Pons (tissue), 1 donor: ENCODE measurements around the gene CTSA.
"Not testable (repeated sequence)": the region's sequence is repeated elsewhere in the genome, so short reads cannot be mapped to it uniquely, and the experiment has no call there.

ENCODE experiments used
- DNase-seq: peaks from one replicate; pipeline ENCODE4 v3.0.0-alpha.2; 2016; ENCODE audit warnings: low spot score

CTSA gene

DNA sequence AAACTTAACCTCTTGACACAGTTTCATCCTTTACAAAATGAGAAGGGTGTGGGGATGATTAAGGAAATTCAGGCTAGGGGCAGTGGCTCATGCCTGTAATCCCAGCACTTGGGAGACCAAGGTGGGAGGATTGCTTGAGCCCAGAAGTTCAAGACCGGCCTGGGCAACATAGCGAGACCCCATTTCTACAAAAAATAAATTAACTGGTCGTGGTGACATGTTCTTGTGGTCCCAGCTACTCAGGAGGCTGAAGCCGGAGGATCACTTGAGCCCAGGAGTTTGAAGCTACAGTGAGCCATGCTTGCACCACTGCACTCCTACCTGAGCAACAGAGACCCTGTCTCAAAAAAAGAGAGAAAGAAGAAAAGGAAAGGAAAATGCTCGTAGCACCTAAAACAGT, 24.7 kb upstream of the CTSA start:
- no peak for DNase-seq

DNA sequence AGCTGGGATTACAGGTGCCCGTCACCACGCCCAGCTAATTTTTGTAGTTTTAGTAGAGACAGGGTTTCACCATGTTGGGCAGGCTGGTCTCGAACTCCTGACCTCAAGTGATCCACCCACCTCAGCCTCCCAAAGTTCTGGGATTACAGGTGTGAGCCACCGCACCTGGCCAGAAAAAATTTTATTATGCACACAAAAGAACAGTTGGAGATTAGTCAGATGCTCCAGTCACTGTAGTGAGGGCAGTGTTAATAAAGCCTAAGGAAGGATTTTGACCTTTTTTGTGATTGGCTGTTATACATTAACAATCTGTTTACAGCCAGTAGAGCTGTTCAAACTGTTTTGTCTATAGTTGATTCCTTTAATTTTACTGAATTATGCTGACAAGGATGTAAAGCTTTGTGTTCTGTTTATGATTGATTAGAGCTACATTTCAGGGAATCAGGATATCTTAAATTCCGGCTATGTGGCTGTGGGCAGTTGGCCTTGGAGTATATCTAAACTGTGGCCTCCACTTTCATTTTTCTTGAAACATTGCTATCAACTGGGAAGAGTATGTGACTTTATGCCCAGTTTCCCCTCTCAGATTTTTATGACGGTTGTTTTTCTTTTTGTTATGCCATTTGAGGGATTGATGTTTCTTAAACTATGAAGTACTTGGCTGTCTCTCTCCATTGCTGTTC, 23.9 kb upstream of the CTSA start:
- DNase-seq, result no peak

DNA sequence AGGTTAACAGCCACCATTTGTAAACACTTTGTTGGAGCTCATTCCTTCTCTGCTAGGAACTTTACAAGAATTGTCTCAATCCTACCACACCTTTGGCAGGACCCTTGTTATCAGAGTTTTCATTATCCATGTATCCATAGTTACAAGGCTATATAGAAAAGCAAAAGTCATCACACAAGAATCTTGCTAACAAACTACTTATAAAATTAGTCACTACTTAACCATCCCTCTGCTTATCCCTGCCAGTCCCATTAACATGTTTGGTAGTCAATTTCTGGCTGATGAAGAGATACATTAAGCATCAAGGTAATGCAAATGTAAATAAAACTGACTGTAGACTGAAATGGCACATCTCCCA, 23.3 kb upstream of the CTSA start:
- DNase-seq, result no peak

DNA sequence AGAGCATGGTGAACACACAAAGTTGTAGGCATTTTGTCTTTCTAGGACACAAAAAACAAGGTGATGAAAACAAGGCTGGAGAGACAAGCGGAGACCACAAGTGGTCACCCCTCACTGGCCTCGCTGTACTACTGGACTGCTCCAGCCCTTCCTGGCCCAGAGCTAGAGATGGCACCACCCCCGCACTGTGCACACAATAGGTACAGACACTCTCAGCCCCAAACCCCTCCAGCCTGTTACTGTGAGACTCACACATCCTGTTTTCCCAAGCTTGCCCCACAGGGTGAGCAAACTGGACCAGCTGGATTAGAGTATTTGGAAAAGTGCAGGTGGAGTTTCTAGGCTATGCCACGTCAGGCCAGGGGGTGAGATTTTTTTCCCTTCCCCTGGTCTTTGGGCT, 18.5 kb upstream of the CTSA start:
- no peak for DNase-seq

DNA sequence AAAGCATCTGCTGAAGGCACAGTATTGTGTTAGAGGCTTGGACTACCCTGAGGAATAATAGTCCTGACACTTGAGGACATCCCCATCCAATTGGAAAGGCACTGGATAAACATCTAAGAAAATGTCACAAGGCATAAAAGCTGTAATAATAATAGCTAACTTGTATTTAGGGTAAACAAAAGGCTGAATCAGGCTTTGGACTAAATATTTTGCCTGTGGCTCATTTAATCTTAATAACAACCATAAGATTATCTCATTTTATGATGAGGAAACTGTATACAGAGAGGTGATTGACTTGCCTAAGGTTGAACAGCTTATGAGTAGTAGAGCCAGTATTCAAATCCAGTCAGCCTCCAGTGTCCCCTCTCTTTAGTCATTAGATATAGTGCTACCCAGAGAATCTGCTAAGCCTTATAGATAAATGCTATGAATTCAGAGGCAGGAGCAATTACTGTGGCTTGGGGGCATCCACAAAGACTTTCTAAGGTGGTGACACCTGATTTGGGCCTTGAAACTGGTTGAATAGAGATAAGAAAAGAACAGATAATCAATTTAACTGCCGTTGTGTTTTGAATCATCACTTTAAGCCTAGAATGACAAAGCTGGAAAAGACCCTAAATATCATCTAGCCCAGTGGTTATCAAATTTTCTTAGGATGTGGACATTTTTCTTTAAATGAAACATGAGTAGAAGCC, 17.6 kb upstream of the CTSA start:
- no peak for DNase-seq

DNA sequence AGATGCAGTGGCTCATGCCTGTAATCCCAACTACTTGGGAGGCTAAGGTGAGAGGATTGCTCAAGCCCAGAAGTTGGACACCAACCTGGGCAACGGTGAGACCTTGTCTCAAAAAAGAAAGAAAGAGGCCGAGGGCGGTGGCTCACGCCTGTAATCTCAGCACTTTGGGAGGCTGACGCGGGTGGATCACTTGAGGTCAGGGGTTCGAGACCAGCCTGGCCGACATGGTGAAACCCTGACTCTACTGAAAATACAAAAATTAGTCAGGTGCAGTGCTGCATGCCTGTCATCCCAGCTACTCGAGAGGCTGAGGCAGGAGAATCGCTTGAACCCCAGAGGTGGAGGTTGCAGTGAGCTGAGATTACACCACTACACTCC, 17.0 kb upstream of the CTSA start:
- DNase-seq, result not testable (repeated sequence)

DNA sequence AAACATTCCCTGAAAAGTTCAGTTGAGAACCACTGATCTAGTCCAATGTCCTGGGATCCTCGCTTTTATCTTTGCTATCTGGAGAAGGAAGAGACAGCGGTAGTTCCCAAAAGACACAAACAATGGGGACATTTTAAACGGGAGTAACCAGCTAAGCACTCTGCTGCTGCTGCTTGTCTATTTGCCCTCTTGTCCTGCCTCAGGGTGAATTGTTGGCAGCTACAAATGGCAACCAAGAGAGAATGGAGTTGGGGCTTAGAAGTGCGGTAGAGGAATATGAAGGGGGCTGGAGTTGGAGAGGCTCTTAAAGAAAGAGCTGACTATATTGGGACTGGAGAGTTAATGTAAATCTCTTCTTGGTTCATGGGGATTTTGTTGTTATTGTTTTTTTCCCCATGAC, 16.6 kb upstream of the CTSA start:
- no peak for DNase-seq

DNA sequence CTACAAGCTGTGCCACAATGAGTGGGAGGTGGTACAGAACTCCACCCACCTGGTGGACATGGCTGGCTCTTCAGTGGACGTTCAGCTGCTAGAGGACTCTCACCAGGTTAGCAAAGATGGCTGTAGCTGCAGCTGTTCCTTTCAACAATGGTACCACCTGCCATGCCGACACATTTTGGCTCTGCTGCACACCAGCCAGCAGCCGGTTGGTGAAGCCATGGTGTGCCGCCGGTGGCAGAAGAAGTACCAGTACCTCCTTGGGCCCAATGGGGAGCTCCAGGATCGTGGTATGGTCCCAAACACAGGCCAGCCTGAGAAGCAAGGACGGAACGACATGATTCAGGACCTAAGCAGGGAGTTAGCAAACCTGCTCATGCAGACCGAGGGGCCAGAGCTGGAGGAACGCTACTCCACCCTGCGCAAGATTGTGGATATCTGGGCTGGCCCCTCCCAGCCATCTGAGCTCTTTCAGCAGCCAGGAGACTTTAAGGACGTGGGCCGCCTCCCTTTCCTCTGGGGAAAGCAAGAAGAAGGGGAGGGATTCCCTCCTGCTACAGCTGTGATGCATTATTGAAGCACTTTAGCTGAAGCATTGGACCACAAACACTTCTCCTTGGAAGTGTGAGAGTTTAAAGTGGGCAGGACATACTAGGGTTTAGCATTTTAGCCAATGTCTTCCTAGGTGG, 12.9 kb upstream of the CTSA start:
- DNase-seq, result no peak

DNA sequence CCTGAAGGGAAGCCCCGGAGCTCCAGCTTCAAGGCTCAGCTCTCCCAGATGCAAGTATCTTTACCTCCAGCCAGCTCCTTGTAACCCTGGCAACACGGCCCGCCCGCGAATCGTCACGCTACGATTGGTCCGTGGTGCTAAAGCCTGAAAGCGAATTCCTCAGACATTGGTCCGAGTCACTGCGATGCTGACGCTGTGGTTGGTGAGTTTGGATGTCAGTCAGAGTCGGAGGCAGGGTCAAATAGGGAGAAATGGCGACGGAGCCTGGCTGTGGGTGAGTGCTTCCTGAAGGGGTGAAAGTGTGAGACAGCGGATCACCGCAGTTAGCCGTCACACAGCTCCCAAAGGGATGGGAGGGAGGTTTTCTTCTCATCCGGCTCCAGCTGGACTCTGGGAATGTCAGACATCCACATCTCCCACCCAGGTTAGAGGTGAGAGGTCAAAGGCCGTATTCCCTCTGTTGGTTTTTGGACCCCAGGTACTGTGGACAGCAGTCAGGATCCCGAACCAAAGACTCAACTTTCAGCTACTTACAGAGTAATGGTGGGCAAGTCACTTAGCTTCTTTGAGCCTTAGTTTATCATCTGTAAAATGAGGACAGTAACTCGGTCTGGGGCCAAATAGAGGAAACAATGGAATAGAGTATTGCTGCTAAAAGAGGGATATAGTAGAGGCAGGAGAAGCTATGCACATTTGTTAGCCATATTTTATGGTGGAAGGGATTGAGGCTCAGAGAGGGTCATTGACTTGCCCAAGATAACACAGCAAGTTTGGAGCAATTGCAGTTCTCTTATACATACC, 9.9 kb upstream of the CTSA start, which contains the start of gene ZSWIM1:
ZSWIM1 (plus strand) TSS at position 240 of the 801 bp plus-strand sequence. CDS start 1,366 bp downstream, outside the sequence.
- peak; percentile 100 for DNase-seq

DNA sequence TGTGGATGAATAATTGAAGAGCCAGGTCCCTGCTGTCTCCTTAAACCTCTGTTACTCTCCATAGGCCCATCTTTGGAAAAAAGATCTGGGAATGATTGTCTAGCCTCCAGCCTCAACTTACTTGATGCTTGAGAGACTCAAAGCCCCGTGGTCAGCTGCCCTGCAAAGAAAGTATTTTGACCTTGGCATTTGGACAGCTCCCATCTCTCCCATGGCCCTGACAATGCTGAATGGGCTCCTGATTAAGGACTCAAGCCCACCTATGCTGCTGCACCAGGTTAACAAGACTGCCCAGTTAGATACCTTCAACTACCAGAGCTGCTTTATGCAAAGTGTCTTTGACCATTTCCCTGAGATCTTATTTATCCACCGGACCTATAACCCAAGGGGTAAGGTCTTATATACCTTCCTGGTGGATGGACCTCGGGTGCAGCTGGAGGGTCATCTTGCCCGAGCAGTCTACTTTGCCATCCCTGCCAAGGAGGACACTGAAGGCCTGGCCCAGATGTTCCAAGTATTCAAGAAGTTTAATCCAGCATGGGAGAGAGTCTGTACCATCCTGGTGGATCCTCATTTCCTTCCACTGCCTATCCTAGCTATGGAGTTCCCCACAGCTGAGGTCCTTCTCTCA, 8.6 kb upstream of the CTSA start:
- no peak for DNase-seq

DNA sequence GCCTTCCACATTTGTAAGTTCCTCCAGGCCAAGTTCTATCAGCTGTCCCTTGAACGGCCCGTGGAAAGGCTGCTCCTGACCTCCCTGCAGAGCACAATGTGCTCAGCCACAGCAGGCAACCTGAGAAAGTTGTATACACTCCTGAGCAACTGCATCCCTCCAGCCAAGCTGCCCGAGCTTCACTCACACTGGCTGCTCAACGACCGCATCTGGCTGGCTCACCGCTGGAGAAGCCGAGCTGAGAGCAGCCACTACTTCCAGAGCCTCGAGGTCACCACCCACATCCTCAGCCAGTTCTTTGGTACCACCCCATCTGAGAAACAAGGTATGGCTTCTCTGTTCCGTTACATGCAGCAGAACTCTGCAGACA, 8.1 kb upstream of the CTSA start:
- DNase-seq, result no peak

DNA sequence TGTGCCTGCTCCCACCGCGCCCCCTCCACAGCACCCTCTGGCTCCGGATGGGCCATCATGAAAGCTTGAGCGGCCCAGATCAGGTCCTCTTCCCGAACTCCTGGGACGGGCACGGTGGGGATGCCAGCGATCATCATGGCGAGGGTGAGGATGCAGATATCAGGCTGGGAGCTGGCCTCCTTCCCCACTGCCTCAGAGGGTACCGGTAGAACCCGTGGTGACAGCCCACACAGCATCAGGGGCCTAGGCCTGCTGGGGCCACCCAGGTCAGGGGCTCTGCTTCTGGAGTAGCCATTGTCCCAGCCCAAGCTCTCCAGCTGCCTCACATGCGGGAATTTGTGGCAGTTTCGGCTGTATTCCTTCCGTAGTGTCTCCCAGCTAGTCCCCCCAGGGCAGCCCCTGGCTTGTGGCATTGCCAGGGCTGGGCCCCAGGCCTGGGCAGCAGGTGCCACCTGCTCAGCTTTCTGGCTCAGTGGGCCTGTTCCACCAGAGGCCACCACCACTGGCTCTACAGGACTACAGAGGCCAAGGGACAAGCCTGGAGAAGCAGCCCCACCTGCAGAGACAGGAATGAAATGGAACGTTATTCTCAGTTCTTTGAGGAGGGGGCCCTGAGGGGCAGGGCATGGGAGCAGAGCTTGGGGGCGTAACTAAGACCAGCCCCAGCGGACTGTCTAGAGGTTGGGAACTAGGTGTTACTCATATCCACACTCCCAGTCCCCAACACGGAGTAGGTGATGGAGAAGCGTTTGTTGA, 4.4 kb upstream of the CTSA start:
- DNase-seq, result no peak

DNA sequence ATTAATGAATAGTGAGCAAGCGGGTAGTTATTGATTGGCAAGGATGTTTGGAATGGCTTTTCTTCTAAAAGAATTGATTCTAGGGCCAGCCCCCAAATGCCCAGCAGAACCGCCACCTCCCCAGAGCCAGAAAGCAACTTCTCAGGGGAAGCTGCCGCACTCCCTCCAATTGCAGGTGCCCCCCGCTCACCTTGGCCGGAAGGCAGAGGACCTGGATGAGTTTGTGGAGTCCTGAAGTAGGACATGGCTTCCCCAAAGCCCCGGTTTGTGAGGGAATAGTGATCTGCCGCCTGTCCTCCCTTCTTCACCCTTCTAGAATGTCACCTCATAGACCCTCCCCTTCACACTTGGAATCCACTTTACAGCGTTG, 3.8 kb upstream of the CTSA start, which contains the start of gene SPATA25:
SPATA25 (minus strand) TSS at position 277 of the 370 bp plus-strand sequence; CDS start at position 245, 32 bp downstream.
- no peak for DNase-seq

DNA sequence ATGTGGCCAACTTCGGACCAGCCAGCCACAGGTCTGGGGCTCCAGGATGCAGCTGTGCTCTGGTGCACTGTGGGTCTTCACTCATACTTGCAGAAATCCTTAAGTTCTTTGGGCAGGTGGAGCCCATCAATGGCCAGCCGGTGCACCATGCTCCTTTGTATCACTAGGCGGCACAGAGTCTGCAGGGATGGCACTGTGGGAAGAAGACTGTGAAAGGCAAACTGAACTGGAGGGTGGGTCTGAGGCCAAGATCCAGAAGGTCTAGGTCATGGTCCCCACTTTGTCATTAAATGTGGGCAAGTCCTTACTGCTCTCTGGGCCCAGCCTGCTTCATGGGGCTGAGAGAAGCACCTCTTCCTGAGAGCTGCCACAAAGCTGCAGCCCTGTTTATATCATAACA, 2.5 kb upstream of the CTSA start:
- no peak for DNase-seq

DNA sequence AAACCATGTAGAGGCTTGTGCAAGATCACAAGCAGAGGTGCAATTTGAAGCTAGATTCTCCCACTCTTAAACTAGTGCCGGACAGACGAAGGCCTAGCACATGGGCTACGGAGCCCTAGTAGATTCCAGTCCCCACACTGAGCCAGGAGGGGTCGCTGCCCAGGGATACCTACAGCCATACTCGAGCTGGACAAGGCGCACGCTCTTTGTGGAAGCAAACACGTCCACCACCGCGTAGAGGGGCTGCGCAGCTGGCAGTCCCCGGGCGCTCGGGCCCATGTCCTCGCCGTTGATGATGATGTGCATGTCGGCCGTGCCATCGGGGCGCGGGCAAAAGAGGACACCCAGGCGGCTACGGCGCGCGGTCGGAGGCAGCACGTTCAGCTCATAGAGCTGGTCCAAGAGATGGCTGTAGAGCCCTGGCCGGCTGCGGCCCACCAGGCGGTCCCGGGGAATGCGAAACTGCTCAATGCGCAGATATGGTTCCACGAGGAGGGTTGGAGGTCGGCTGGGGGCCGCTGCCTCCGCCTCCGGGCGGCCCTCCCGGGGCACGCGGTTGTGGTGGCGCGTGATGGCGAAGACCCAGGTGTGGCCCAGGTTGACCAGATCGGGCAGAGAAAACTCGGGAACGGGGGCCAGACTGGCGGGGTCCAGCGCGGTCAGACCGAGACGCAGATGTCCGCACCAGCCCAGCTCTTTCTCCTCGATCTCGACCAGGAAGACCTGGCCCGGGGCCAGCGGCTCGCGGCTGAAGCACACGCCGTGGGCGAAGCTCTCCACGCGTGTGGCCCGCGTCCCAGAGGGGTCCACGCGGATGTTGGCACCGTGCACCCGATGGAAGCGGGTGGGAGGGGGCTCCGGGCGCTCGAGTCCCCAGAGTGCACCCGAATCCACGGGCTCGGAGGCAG, 804 bp upstream of the CTSA start:
- DNase-seq, result peak; percentile 59

DNA sequence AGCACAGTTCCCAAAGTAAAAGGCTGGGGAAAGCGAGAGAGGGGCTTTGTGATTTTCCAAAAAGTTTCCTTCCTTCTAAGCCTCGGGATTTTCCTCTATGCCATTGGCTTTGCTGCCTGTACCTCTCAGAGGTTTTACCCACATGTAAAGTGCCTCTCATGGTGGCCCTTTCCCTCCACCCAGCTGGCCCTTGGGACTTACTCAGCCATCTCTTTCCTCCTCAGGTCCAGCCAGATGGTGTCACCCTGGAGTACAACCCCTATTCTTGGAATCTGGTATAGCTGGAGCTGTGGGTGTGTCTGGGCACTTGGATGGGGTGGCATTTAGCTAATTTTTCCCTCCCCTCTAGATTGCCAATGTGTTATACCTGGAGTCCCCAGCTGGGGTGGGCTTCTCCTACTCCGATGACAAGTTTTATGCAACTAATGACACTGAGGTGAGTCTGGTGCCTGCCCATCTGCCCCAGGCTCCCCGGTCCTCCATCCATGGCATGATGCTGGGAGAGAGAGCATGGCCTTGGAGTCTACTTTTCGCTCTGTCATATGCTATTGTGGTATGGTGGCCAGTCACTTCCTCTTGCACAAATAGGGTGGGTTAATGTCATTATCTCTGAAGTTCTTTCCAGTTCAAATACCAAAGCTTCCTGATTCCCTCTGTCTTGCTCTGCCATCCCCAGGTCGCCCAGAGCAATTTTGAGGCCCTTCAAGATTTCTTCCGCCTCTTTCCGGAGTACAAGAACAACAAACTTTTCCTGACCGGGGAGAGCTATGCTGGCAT, 1.1 kb downstream of the CTSA start:
- DNase-seq, result no peak

DNA sequence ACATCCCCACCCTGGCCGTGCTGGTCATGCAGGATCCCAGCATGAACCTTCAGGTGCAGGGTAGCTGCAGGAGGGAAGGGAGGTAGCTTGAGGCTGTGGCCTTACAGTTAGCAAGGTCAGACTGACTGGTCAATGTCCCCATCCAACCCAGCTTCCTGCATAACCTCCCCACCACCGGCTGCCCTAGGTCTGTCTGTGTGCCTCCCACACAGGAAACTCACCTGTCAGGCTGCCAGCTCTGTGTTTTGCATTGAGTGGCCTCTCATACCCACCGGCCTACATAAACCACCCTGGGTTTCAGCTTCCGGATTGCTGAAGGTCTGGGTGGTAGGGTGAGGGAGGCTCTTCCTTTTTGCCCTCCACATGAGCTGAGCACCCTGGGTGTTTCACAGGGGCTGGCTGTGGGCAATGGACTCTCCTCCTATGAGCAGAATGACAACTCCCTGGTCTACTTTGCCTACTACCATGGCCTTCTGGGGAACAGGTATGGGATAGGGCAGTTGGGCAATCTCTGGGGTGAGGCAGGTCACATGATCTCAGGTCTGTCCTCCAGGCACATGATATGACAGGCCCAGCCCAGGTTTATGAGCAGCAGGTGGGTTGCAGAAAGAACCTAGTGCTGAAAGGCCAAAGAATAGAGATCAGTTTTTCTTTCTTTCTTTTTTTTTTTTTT, 1.8 kb downstream of the CTSA start:
- DNase-seq, result no peak

DNA sequence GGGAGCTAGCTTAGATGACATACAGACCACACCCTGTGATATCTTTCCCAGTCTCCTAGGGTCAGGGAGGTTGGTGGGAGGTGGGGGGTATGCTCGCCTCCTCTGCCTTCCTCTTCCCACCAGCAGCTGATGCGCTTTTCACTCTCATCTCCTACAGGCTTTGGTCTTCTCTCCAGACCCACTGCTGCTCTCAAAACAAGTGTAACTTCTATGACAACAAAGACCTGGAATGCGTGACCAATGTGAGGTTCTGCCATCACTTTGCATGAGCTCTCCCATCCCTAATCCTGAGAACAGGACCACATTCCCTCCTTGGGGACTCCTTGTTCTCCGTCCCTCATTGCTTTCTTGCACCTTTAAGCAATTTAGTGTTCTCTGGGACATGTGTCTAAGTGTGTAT, 2.7 kb downstream of the CTSA start:
- no peak for DNase-seq

DNA sequence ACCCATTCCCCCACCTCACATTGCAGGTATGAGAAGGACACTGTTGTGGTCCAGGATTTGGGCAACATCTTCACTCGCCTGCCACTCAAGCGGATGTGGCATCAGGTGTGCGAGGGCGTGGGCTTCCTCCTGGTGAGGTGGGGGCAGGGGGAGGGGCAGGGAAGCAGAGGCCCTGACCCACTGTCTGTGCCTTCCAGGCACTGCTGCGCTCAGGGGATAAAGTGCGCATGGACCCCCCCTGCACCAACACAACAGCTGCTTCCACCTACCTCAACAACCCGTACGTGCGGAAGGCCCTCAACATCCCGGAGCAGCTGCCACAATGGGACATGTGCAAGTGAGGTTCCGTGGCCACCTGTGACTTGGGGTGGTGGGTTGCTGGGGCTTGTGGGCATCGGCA, 3.7 kb downstream of the CTSA start:
- DNase-seq, result no peak
